ENCODE data around the gene C1orf53.

DNA sequence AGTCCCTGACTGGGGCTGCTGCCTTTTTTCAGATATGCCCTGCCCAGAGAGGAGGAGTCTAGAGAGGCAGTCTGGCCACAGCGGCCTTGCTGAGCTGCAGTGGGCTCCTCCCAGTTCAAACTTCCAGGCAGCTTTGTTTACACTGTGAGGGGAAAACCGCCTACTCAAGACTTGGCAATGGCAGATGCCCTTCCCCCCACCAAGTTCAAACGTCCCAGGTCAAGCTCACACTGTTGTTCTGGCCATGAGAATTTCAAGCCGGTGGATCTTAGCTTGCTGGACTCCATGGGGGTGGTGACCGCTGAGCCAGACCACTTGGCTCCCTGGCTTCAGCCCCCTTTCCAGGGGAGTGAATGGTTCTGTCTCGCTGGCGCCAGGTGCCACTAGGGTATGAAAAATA is 18.3 kb upstream of the C1orf53 start:
- TF ChIP-seq, protein P1, sequence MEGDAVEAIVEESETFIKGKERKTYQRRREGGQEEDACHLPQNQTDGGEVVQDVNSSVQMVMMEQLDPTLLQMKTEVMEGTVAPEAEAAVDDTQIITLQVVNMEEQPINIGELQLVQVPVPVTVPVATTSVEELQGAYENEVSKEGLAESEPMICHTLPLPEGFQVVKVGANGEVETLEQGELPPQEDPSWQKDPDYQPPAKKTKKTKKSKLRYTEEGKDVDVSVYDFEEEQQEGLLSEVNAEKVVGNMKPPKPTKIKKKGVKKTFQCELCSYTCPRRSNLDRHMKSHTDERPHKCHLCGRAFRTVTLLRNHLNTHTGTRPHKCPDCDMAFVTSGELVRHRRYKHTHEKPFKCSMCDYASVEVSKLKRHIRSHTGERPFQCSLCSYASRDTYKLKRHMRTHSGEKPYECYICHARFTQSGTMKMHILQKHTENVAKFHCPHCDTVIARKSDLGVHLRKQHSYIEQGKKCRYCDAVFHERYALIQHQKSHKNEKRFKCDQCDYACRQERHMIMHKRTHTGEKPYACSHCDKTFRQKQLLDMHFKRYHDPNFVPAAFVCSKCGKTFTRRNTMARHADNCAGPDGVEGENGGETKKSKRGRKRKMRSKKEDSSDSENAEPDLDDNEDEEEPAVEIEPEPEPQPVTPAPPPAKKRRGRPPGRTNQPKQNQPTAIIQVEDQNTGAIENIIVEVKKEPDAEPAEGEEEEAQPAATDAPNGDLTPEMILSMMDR (IDR thresholded peaks at IDR 0.05), result no peak
- no peak for TF ChIP-seq POLR2AphosphoS5 (IDR thresholded peaks at IDR 0.05)
- TF ChIP-seq POLR2A (IDR thresholded peaks at IDR 0.05; ENCODE audit: low read depth), result no peak
- TF ChIP-seq EP300 (IDR thresholded peaks at IDR 0.05), result no peak
